Measurements from ENCODE around the gene COPS3.
A peak's percentile ranks its signal among the peaks of the same experiment; 100 is the strongest.

The COPS3 gene

GRCh38 chr17:17206124-17206912, 74.7 kb downstream of the COPS3 start, which contains the start of gene PLD6:
Gene PLD6 (minus strand): TSS chr17:17206333. CDS start chr17:17206286, 47 bp downstream.
- DNase-seq (ENCODE audit: low spot score) = peak; percentile 79
- ChIA-PET POLR2A (ENCODE audit: low non-redundant PET) (no interaction called here), CTCF (interaction anchor here (0.5 to 0.7 kb wide), 2 partner anchors 64 to 69 kb away, joined by 3 to 5 read pairs; no protein-coding TSS in a partner anchor)
- H3K27ac ChIP-seq = peak within 1 kb of the TSS; percentile 87
- no peak for TF ChIP-seq CTCF (conservative IDR thresholded peaks at IDR 0.05; ENCODE audit: low read depth)

- POLR2A ChIA-PET (ENCODE audit: low non-redundant PET) = no interaction called here
- TF ChIP-seq CTCF (conservative IDR thresholded peaks at IDR 0.05; ENCODE audit: low read depth) = no peak
- peak; percentile 73 for DNase-seq (ENCODE audit: low spot score)
- CTCF ChIA-PET = interaction anchor here (0.5 to 0.7 kb wide), 2 partner anchors 64 to 68 kb away, joined by 3 to 5 read pairs; no protein-coding TSS in a partner anchor
- H3K27ac ChIP-seq = peak overlapping the region; percentile 87
Observed at GRCh38 chr17:17205368-17206123, 75.5 kb downstream of the COPS3 start.

GRCh38 chr17:17204635-17205231, 76.3 kb downstream of the COPS3 start:
- ChIA-PET POLR2A (ENCODE audit: low non-redundant PET) (no interaction called here), CTCF (no interaction called here)
- TF ChIP-seq CTCF (conservative IDR thresholded peaks at IDR 0.05; ENCODE audit: low read depth) = no peak
- H3K27ac ChIP-seq = peak overlapping the region; percentile 87
- DNase-seq (ENCODE audit: low spot score) = no peak

GRCh38 chr17:17204041-17204591, 76.9 kb downstream of the COPS3 start:
- no peak for TF ChIP-seq CTCF (conservative IDR thresholded peaks at IDR 0.05; ENCODE audit: low read depth)
- ChIA-PET POLR2A (ENCODE audit: low non-redundant PET) (interaction anchor here (0.6 kb wide), 1 partner anchor 33 kb away, joined by 3 read pairs; the partner anchor contains the start of gene FLCN), CTCF (no interaction called here)
- DNase-seq (ENCODE audit: low spot score) = no peak
- peak overlapping the region; percentile 87 for H3K27ac ChIP-seq

- no peak for TF ChIP-seq CTCF (conservative IDR thresholded peaks at IDR 0.05; ENCODE audit: low read depth)
- ChIA-PET POLR2A (ENCODE audit: low non-redundant PET) (no interaction called here), CTCF (no interaction called here)
- H3K27ac ChIP-seq = peak overlapping the region; percentile 87; the same call in 1 of the 2 replicates
- DNase-seq (ENCODE audit: low spot score) = no peak
Observed at GRCh38 chr17:17203173-17203730, 77.8 kb downstream of the COPS3 start.
